Mononuclear cell (primary cell): ENCODE data around the gene TBX2. TPM values are rescaled to one million over a fixed set of nuclear protein-coding genes. Genes with fewer than 3 reads are reported as not detected.

Experiments
- total RNA-seq: library from RNA; depleted of rRNA; stranded (reverse); fragments of >200 nt; gene quantifications from one replicate; pipeline ENCODE4 v1.2.3, GENCODE V29; 2012

The TBX2 gene
- total RNA-seq, 1 donor, result 0.10 TPM

Other genes with a start within 250 kb of the TBX2 start
- under 0.01 TPM for gene TBX4, start 52.6 kb downstream of the TBX2 start, total RNA-seq
- gene NACA2, start 191.4 kb downstream of the TBX2 start, total RNA-seq, result 0.31 TPM